CD4-positive, alpha-beta T cell (primary cell): ENCODE measurements around the gene SH3GLB2. TPM values are rescaled to one million over a fixed set of nuclear protein-coding genes. Genes with fewer than 3 reads are reported as not detected.

Experiments
- ATAC-seq: fragments of 200-7000 bp; cut with Tn5 transposase; one replicate; pipeline ENCODE4 v1.10.0; 2022; ENCODE audit warnings: mild to moderate bottlenecking; ENCODE audit not compliant: poor library complexity
- CTCF ChIA-PET: fragments of 350-600 bp; sonication (Branson Sonifier 250); formaldehyde crosslinking; loops from one replicate; lab custom pipeline; 2021; ENCODE audit warnings: antibody characterized with exemption, inconsistent platforms; lab: Charles Lee
- POLR2A ChIA-PET: fragments of 350-600 bp; sonication (Branson Sonifier 250); formaldehyde crosslinking; loops from one replicate; lab custom pipeline; 2021; ENCODE audit warnings: antibody characterized with exemption, inconsistent platforms; lab: Charles Lee
- DNase-seq, 14 experiments: peaks; one replicate each; pipeline ENCODE4 v3.0.0-alpha.2; 2013 to 2020; ENCODE audit warnings: mixed read lengths in 2 of 14
- H3K27ac ChIP-seq, 2 donors: one replicate each; pipeline versions ENCODE4 v1.5.1 to v1.7.0; 2013; ENCODE audit warnings: low read length in 2 of 2, low read depth in 1 of 2, mild to moderate bottlenecking in 1 of 2
- H3K27me3 ChIP-seq, 2 experiments: 1 replicate in 1 of 2; 2 replicates in 1 of 2; pipeline versions ENCODE4 v1.6.1 to v1.7.0; 2013; ENCODE audit warnings: low read length in 2 of 2, control low read depth in 1 of 2, mild to moderate bottlenecking in 1 of 2, moderate library complexity in 1 of 2; ENCODE audit not compliant: insufficient read depth in 2 of 2, control insufficient read depth in 1 of 2
- H3K36me3 ChIP-seq: one replicate; pipeline ENCODE4 v1.6.1; 2013; ENCODE audit warnings: low read length, control low read depth; ENCODE audit not compliant: insufficient read depth
- H3K4me1 ChIP-seq: one replicate; pipeline ENCODE4 v1.6.1; 2013; ENCODE audit warnings: low read length, control low read depth; ENCODE audit not compliant: insufficient read depth
- H3K4me3 ChIP-seq: one replicate; pipeline ENCODE4 v1.5.1; 2013; ENCODE audit warnings: mild to moderate bottlenecking, low read length, moderate library complexity
- H3K9me3 ChIP-seq, 2 experiments: 1 replicate in 1 of 2; 2 replicates in 1 of 2; pipeline versions ENCODE4 v1.6.1 to v1.7.0; 2013; ENCODE audit warnings: low read length in 2 of 2, mild to moderate bottlenecking in 2 of 2, control low read depth in 1 of 2, moderate library complexity in 1 of 2; ENCODE audit not compliant: control insufficient read depth in 1 of 2, insufficient read depth in 1 of 2
- H3K27ac Mint-ChIP-seq: one replicate; pipeline ENCODE4 v1.8.0; 2020; ENCODE audit warnings: mixed read lengths
- H3K27me3 Mint-ChIP-seq: one replicate; pipeline ENCODE4 v1.8.0; 2021; ENCODE audit warnings: mixed read lengths
- H3K36me3 Mint-ChIP-seq: one replicate; pipeline ENCODE4 v1.8.0; 2021; ENCODE audit warnings: low read depth, mixed read lengths
- H3K4me1 Mint-ChIP-seq: one replicate; pipeline ENCODE4 v1.8.0; 2021; ENCODE audit warnings: low read depth, mixed read lengths
- H3K4me3 Mint-ChIP-seq: one replicate; pipeline ENCODE4 v1.8.0; 2020; ENCODE audit warnings: mild to moderate bottlenecking, mixed read lengths
- H3K9me3 Mint-ChIP-seq: one replicate; pipeline ENCODE4 v1.8.0; 2020; ENCODE audit warnings: mixed read lengths
- CTCF ChIP-seq: fragments of 200-600 bp; IDR thresholded peaks from one replicate; pipeline ENCODE4 v1.8.0; 2022; ENCODE audit warnings: antibody characterized with exemption, mild to moderate bottlenecking
- intact Hi-C, 2 experiments: fragments of 100-400 bp; cut with DNase I in 1 of 2; cut with micrococcal nuclease in 1 of 2; formaldehyde crosslinking; loops; one replicate each; pipeline versions ENCODE4 v1.15.1 to v1.9.0; 2023 to 2025; cut with DNase I, micrococcal nuclease
- total RNA-seq, 174 experiments: library from RNA in 2 of 174; stranded (reverse) in 2 of 174; gene quantifications; one replicate each; pipeline ENCODE4 v1.2.3 and lab custom pipeline; 2021 to 2026

Gene SH3GLB2
- total RNA-seq, 2 experiments from 2014 or later: 65.6 to 69.1 TPM

- H3K4me1 Mint-ChIP-seq: no peaks in the 10 kb centered on the region
- CTCF ChIA-PET: no interaction called here
- no peaks in the 10 kb centered on the region for H3K27me3 Mint-ChIP-seq
- Histone ChIP-seq H3K36me3 (peaks cover 60% of the 10 kb centered on the region), H3K27me3 (no peaks in the 10 kb centered on the region), H3K9me3 (no peaks in the 10 kb centered on the region), H3K4me3 (no peak overlapping the region), H3K4me1 (no peaks in the 10 kb centered on the region), H3K27ac (no peak overlapping the region)
- no peak for TF ChIP-seq CTCF
- DNase-seq: no peak
- intact Hi-C loops: no loop called here
- no peak overlapping the region for H3K4me3 Mint-ChIP-seq
- ATAC-seq: no peak
- H3K27ac Mint-ChIP-seq: no peak overlapping the region
- H3K9me3 Mint-ChIP-seq: no peaks in the 10 kb centered on the region
- POLR2A ChIA-PET: interaction anchor here (1.2 kb wide), 1 partner anchor 14 kb away, joined by 3 read pairs; the partner anchor contains the start of gene SH3GLB2
- H3K36me3 Mint-ChIP-seq: peaks cover 60% of the 10 kb centered on the region
These were observed 14.0 kb downstream of the SH3GLB2 start for GRCh38 chr9:129014124-129014523.

- intact Hi-C loops: no loop called here
- Histone ChIP-seq H3K4me3 (no peak overlapping the region), H3K27me3 (no peaks in the 10 kb centered on the region), H3K36me3 (peaks cover 59% of the 10 kb centered on the region), H3K9me3 (no peaks in the 10 kb centered on the region), H3K27ac (no peak overlapping the region), H3K4me1 (no peaks in the 10 kb centered on the region)
- TF ChIP-seq CTCF: no peak
- no peak for DNase-seq
- ATAC-seq: no peak
- POLR2A ChIA-PET: no interaction called here
- peaks cover 55% of the 10 kb centered on the region for H3K36me3 Mint-ChIP-seq
- no peaks in the 10 kb centered on the region for H3K9me3 Mint-ChIP-seq
- CTCF ChIA-PET: no interaction called here
- H3K4me3 Mint-ChIP-seq: no peak overlapping the region
- H3K27ac Mint-ChIP-seq: no peak overlapping the region
- H3K27me3 Mint-ChIP-seq: no peaks in the 10 kb centered on the region
- H3K4me1 Mint-ChIP-seq: no peaks in the 10 kb centered on the region
These were observed 14.5 kb downstream of the SH3GLB2 start for GRCh38 chr9:129013674-129014073.

GRCh38 chr9:129012893-129013448 lies 15.2 kb downstream of the SH3GLB2 start:
- Mint-ChIP-seq H3K4me3 (no peak overlapping the region), H3K27ac (no peak overlapping the region), H3K27me3 (no peaks in the 10 kb centered on the region), H3K36me3 (peaks cover 52% of the 10 kb centered on the region), H3K4me1 (no peaks in the 10 kb centered on the region), H3K9me3 (no peaks in the 10 kb centered on the region)
- no peaks in the 10 kb centered on the region for H3K4me1 ChIP-seq
- CTCF ChIA-PET: no interaction called here
- POLR2A ChIA-PET: no interaction called here
- H3K36me3 ChIP-seq: peaks cover 66% of the 10 kb centered on the region
- ATAC-seq: no peak
- DNase-seq: no peak
- H3K27me3 ChIP-seq: no peaks in the 10 kb centered on the region
- no peak overlapping the region for H3K4me3 ChIP-seq
- no peak overlapping the region for H3K27ac ChIP-seq
- H3K9me3 ChIP-seq: no peaks in the 10 kb centered on the region
- intact Hi-C loops: no loop called here
- TF ChIP-seq CTCF: no peak
